GM21737 (cell line): ENCODE data around the gene GNAZ.
A peak's percentile ranks its signal among the peaks of the same experiment; 100 is the strongest.

Experiments used
- ATAC-seq: cut with Tn5 transposase; IDR thresholded peaks from one replicate; pipeline ENCODE4 v1.9.1; 2021; ENCODE audit warnings: mild to moderate bottlenecking, moderate library complexity; ENCODE audit not compliant: unreplicated experiment

The GNAZ gene

DNA sequence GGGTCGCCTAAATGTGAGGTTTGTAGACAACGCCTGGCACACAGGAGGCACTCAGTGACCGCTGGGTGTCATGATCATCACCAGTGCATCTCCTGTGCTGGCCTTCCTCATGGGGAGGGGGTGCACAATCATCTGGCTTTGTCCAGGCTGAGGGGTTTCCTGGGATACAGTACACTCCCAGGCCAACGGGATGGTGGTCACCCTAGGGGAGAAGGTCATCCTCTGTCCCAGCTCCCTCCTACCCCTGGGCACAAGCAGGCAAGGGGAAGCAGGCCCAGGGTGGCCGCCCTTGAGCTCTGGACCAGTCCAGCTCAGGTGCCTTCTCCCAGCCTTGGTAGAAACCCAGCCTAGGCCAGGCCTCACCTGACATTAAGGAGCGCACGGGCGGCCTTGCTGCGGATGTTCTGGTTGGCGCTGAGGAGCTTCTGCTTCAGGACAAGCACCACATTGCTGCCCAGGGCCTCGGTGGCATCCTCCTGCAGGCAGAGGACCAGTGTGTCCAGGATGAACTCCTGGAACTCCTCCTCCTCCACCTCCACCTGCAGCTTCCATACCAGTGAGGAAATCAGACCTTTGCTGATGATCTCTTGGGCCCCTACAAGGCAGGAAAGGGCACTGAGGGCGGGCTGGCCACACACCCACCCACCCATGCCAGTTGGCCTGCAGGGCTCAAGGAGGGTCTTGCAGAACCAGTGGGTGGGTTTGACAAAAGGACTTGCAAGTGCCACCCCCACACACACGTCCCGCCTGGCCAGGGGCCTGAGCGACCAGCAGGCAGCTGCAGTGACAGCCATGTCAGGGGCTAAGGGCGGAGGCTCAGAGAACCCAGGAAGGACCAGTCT lies 6.6 kb upstream of the GNAZ start:
- no peak for ATAC-seq

DNA sequence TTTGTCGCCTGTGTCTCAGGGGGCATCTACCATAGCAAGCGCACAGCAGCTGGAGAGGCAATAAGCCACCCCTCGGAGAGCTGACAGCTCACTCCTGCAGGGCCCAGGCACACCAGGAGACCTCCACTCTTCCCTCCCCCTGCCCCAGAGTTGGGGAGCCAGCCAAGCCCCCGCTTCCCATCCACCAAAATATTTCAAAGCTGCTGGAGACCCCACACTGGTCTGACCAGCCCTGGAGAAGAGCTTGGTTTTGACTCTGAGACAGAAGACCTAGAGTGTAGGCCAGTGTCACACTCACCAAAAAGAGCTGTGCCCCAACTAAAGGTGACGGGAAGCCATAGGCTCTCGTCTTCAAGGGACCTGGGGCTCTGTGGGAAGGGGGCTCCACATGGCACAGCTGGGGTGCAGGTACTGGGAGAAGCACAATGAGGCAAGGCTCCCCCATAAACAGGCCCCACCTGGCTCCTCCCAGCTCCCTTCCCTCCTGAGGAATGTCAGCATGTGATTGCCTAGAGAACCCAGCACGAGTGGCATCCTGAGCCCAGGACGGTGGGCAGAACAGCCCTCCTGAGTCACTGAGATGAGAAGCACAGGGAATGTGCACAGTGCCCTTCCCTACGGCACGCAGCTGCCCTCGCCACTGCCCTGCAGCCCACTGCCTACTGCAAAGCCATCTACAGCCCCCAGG lies 5.8 kb upstream of the GNAZ start:
- ATAC-seq: no peak

DNA sequence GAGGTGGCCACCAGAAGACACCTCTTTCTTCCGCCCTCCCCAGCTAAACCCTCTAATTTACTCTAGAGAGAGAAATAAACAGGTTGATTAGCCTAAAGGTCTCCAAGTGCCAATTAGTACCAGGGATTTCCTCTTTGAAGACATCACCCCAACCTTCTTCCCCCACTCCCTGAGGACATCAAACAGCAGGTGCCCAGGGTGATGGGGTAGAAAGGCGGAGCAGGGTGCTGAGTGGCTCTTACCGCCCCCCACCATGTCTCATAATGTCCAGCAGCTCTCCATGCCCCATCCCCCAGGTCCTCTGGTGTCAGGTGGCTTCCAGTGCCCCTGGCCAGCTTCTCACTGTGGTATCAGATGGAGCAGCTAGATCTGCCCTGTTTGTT lies 5.3 kb upstream of the GNAZ start:
- no peak for ATAC-seq

DNA sequence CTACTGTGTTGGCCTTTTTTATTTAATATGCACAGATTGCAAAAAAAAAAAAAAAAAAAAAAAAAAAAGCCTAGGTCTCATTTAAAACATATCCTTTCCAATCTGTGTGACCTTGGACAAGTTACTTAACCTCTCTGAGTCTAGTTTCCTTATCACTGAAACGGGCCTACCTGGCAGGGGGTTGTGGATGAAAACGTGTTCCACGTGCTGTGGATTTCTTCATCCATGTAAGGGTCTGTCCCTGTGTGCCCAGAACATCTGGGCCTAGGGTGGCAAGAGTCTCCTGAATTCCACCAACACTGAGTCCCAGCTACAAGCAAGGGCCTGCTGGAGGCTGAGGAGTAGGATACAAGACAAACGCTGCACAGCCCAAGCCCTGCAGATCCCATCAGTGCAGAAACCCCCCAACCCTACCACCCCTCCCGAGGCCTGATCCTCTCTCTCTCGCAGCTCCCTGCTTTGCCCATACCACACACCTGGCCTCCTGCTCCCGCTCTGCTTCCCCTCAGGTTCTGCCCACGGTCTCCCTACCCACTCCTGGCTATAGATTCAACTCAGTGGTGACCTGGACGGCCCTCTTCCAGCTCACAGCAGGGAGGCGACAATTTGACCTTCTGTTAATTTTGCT lies 4.7 kb upstream of the GNAZ start:
- ATAC-seq: no peak

DNA sequence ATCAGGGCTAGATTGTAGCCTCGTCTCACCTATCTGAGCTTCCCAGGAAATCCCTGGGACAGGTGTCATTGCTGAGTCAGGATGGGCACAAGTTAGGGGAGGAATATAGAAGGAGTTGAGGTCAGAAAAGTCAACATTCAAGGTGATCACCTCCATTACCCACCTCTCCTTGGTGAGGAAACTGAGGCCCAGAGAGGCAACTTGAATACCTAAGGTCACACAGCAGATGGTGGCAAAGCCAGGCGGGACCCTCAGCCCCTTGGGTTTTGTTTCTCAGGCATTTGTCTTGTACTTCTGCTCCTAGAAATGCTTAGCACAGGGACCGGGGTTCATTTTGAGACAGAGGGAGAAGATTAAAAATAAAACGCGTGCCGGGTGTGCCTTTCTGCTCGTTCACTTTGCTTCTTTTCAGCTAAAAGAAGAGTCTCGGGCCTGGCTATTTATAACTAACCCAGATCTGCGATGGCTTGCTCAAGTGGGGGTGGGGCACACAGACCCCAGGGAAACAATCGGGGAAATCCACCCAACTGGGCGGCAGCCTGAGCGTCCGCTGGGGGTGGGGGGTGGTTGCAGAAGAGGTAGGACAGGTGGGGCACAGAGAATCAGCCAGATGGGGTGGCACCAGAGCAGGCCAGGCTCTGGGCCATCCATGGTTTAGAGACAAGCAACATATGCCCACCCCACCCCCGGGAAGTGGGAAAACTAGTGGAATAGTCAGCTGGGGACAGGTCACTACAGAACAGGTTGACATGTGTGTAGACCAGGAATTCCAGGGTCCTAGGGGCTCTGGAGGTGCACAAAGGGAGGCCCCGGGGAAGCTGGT lies 3.9 kb upstream of the GNAZ start:
- ATAC-seq: no peak

DNA sequence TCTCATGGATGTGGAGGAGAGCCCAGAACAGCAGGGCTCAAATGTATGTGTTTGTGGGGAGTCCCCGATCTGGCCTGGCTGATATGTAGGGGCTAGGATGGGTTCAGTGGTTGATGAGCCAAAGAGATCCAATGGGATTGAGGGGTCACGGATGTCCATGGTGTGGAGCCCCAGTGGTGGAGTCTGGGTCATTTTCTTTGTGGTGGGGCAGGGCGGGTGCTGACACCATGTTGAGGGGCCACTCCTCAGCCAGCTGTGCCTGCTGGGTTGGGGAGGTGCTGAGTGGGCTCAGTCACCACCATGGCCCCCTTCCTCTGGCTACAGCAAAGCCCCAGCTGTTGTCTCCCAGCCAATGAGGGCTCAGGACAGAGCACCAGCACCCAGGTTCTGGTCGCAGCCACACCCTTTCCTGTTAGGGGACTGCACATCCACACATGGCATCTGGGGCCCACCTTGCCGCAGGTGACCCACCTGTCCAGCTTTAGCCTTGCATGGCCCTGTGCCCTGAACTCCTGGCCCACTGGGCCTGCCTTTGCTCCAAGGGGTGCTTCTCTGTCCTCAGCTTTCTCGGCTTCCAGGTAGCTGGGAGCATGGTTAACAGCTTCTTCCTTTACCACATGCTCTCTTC lies 3.2 kb upstream of the GNAZ start:
- no peak for ATAC-seq

DNA sequence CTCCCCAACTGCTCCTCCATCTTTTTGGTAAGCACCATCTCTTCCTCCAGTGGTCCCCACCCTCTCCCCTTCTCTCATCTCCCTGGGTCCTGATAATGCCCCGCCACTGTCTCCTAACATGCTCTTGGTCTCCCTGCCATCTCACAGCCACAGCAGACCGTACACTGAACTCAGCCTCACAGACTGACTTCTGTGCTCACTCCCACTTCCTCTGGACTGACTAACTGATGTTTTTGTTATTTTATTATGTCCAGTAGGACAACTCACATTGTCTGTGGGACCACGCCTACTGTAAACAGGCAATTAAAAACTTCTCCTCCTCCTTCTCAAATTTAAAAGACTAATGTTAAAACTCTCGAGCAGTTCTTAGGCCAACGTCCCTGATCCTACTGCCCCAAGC lies 2.6 kb upstream of the GNAZ start:
- no peak for ATAC-seq

DNA sequence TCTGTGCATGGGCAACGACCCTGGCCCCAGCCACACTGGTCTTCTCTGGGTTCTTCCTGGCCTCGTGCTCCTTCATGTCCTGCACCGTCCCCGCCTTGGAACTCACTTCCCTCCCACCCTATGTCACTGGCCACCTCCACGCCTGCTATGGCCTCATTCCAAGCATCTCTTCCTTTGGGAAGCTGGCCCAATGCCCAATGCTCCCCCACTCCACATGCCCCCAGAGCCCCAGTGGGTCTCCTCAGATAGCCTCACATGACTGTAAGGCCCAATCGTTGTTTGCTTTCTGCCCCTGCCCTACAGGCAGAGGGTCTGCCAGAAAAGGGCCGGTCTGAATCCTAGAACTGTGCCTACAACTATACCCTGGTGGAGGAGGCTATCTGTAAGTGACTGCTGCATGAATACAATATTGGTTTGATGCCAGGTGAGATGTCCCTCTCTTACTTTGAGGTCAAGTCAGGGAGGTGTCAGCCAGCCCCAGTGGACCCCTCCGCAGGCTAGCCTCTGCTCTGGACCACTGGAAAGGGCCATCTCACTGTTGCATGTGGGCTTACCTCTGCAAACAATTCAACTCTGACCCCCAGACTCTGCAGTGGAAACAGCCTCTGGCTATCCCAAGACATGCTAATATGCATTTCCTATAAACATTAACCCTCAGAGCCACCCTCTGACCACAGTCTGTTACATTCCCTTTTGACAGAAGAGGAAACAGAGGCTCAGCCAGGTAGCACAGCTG lies 2.1 kb upstream of the GNAZ start:
- ATAC-seq: no peak

DNA sequence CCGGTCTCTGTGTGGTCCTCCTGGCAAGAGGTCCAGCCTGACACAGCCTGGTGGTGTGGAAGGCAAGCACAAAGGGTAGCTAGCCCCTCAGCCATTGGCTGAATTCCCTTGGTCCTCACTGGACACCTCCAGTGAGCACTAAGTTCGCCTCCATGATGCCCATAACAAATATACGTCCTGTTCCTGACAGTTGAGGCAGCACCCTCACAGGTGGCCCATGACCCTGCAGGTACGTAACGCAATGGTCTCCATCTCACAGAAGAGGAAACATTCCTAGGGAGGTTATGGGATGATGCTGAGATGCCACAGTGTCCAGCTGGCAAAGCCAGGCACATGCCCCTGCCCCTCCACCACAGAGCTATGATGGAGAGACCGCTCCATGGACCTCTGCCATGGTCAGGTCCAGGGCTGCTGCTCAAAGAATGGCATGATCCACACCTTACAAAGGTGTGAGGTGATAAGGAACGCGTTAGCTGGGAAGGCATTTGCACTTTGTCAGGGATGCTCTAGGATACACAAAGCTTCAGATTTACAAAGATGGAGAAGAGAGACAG lies 1.4 kb upstream of the GNAZ start:
- no peak for ATAC-seq

DNA sequence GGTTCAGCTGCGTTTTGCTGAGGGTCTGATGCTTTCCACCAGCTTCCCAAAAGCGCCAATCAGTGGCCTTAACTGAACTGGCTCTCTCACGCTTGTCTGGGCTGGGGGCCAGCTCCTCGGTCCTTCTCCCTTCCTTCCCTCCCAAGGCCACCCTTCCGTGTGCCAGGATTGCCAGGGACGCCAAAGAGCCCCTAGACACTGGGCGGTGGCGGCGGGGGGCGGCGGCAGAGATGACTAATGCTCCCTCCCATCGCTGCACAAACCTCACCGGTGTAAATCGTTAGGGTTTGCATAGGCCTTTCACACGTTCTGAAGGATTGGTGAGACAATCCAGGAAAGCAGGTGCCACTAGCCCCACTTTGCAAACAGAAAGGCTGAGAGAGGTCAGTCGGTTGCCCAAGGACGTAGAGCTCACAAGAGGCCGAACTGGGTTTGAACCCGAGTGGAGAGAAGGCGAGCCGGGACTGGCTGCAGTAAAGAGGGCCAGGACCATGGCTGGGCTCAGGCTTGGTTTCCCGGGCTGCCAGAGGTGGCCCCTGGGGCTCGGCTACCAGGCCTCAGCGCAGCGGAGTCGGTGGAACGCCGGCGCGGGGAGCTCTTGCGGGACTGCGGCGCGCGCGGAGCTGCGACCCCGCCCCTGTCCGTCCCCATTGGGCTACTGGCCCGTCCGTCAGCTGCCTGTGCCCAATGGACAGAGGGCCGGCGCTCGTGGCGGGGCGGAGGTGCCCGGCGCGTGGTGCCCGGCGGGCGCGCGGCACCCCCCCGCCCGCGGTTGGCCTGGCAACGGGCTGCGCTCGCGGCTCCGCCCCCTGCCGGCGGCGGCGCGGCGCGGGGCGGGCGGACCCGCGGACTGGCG lies 589 bp upstream of the GNAZ start:
- peak; percentile 90 for ATAC-seq

DNA sequence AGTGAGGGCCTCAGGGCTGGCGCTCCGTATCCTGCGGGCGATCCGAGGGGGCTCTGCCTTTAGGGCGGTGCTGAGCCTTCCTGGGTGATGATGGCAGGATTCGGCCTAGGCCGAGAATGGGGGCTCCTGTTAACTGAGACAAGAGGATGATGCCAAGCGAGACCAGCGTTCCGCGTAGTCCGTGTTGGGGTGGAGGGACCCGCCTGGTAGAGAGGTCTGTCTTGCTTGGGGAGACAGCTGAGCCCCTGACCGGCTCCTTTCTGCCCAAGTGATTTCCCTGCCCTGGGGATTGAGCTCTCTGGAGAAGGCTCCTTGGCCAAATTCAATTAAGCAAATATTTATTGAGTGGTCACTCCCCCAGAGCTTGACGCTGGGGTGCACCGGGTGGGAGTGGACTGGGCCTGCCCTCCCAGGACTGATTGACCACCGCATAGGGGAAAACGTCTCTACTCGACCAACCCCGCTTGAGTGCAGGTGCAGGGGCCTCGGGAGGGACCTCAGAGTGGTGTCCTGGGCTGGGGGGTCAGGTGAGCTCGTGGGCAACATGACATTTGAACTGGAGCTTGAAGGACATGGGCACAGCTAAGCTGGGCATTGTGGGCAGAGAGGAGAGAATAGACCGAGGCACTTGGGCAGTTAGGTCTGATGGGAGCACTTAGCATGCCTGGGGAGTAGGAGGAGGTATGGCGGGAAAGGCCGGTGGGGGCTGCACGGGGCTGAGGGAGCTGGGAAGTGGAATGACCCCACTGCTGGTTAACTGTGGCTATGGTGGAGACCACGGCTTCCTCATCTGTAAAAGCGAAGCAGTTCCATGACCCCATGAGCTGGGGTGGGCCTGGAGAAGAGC lies 1.1 kb downstream of the GNAZ start:
- ATAC-seq: no peak

DNA sequence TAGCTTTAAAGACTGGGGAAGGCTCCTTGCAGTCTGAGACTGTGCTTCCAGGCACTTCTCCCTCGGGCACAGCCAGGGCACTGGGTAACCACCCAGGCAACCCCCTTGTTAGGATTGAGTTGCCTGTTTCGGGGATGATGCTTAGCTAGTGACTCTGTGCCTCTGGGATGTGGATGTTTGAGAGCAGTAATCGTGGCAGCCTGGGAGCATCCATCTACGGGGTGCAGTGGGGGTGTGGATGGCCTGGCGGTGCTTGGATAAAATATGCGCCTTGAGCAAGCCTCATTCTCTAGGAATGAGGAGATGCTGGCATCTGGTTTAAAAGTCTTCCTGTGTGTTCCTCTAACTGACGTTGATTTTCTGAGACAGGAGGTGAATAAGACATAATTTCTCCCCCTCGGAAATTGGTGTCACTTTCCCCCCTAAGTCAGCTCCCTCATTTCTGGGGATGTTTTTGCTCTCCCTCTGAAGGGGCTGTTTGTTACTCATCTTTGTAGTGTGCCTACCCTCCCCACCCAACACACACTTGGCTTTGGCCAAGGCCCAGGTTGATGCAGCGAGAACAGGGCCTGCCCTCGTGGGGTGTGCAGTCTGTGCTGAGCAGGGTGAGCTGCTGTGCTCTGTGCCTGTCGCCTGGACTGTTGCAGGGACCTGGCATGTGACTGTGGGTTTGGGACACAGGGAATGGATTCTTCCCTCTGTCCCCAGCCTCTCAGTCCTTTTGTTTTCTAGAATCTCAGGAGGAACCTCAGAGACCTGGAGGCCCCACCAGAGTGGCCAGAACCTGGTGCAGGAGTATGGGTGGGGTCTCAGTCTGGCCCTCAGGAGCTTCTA lies 2.0 kb downstream of the GNAZ start:
- no peak for ATAC-seq

DNA sequence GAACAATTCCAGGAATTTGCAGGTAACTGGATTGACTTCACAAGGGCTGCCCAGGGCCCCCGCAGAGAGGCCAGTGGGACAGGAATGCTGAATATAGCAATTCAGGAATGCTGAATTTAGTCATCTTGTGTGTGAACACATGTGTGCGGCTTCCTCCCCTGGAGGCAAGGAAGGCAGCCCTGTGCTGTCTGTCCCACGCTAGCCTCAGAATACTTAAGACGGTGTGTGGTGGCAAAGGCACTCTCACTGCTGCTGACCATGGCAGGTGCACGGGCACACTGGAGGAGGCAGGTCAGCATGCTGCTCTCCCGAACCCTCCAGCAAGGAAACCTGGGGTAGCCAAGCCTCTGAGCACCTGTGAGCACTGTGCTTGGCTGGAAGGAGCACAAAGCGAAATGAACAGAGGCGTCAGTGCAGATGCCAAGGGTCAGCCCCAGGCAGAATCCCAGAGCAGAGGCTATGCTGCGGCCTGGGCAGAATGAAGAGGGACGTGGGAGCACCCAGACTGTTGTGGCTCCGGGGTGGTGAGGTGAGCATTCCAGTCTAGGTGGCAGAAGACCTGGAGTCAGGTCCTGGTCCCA lies 2.7 kb downstream of the GNAZ start:
- ATAC-seq: no peak

DNA sequence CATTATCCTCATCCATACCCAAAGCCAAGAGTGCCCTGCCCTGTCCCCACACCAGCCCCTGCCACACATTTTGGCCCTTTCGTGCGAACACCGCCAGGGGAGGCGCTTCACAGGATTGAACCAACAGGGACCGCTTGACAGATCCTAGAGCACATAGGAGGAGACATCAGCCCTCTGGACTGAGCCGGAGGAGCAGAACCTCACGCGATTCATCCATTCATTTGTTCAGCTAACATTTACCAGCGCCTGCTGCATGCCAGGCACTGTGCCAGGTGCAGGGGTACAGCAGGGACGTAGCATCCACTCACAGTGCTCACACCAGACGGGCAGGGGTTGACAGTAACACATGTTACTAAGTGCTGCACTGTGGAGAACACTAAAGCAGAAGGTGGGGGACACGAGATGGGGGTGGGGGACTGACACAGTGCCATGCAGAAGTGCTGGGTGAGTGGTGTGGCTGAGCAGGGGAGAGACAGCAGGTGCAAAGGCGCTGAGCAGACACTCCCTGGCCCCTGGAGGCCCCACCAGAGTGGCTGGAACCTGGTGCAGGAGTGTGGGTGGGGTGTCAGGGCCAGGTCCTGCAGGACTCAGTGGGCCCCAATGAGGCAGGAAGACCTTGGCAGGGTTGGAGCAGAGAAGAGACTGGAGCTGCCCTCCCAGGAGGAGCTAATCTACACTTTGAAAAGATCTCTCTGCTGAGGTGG lies 3.4 kb downstream of the GNAZ start:
- no peak for ATAC-seq

DNA sequence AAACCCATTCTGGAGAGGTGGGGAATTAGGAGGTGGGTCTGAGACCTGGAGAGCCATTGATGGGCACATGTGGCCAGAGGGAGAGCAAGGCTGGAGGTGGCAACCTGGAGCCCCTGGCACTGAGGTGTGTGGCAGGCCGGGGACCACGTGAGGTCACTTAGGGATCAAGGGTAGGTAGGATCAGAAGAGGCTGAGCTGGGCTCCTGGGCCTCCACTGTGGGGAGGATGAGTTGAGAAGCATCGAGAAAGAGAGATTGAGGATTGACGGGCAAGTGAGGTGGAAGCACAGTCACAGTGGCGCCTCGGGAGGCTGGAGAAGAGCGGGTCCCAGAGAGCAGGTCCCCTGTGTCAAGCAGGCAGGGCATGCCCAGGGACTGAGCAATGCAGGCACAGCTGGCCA lies 4.1 kb downstream of the GNAZ start:
- no peak for ATAC-seq

DNA sequence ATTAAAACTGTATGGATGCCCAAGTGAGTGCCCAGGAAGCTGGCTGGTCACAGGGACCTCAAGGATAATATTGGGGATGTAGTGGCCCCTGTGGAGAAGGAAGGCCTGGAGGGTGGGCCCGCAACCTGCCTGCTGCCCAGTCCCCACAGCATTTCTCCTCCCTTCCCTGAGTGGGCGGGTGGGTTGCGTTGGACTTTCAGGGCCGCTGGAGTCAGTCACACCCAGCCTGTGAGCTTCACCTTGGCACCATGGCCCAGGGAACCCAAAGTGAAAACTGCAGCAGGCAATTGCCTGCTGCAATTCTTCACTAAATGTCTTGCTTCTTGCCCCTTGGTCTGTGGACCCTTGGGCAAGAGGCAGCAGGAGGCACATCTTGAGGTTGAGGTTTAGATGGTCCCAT lies 4.7 kb downstream of the GNAZ start:
- no peak for ATAC-seq
